HEK293 (cell line): ENCODE measurements around the gene CD109.
"Not testable (repeated sequence)": the region's sequence is repeated elsewhere in the genome, so short reads cannot be mapped to it uniquely, and the experiment has no call there.

Source experiments
- CTCF ChIA-PET: fragments of 350-600 bp; formaldehyde crosslinking; extraction: SDS; loops from one replicate; lab custom pipeline; 2021; ENCODE audit warnings: antibody characterized with exemption; lab: Yijun Ruan, JAX
- POLR2A ChIA-PET: fragments of 300-600 bp; formaldehyde crosslinking; extraction: SDS; loops from one replicate; lab custom pipeline; 2020; ENCODE audit warnings: antibody characterized with exemption, inconsistent platforms; lab: Yijun Ruan, JAX
- H3K27ac ChIP-seq: fragments of 200-500 bp; sonication (Bioruptor generic); 2 replicates; pipeline ENCODE4 v1.5.1; 2014; ENCODE audit warnings: low read depth, low read length, control low read depth, inconsistent platforms; ENCODE audit errors: extremely low read depth
- H3K36me3 ChIP-seq, 2 experiments: fragments of 200-500 bp in 1 of 2; sonication (Bioruptor generic) in 1 of 2; 1 replicate in 1 of 2; 2 replicates in 1 of 2; pipeline ENCODE4 v1.5.1; 2014 to 2017; ENCODE audit warnings: inconsistent platforms in 2 of 2, low read length in 2 of 2; ENCODE audit not compliant: control insufficient read depth in 2 of 2, insufficient read depth in 1 of 2
- H3K4me1 ChIP-seq: fragments of 200-500 bp; sonication (Bioruptor generic); 2 replicates; pipeline ENCODE4 v1.5.1; 2014; ENCODE audit warnings: mild to moderate bottlenecking, low read length, inconsistent platforms; ENCODE audit not compliant: control insufficient read depth, insufficient read depth
- H3K4me3 ChIP-seq: 2 replicates; pipeline ENCODE4 v1.5.1; 2011; ENCODE audit warnings: low read depth, mild to moderate bottlenecking, control low read depth, low read length, moderate library complexity
- H3K9me3 ChIP-seq: fragments of 200-500 bp; sonication (Bioruptor generic); 2 replicates; pipeline ENCODE4 v1.5.1; 2014; ENCODE audit warnings: low read depth, low read length, inconsistent platforms; ENCODE audit not compliant: control insufficient read depth, insufficient read depth
- HIC1 ChIP-seq: fragments of 450-650 bp; formaldehyde crosslinking; IDR thresholded peaks from 2 replicates; pipeline ENCODE4 v1.5.1; 2016; ENCODE audit warnings: missing biosample characterization, missing genetic modification characterization
- KLF8 ChIP-seq: fragments of 450-650 bp; formaldehyde crosslinking; IDR thresholded peaks from 2 replicates; pipeline ENCODE4 v1.5.1; 2016; ENCODE audit warnings: missing biosample characterization, missing genetic modification characterization
- MYNN ChIP-seq: fragments of 450-650 bp; formaldehyde crosslinking; IDR thresholded peaks from 2 replicates; pipeline ENCODE4 v1.5.1; 2016; ENCODE audit warnings: missing biosample characterization, missing genetic modification characterization, borderline replicate concordance
- PATZ1 ChIP-seq: fragments of 450-650 bp; formaldehyde crosslinking; IDR thresholded peaks from 2 replicates; pipeline ENCODE4 v1.5.1; 2016; ENCODE audit warnings: missing biosample characterization, missing genetic modification characterization
- ZBTB48 ChIP-seq: fragments of 450-650 bp; formaldehyde crosslinking; IDR thresholded peaks from 2 replicates; pipeline ENCODE4 v1.5.1; 2016; ENCODE audit warnings: missing biosample characterization, missing genetic modification characterization
- ZEB2 ChIP-seq: fragments of 450-650 bp; formaldehyde crosslinking; IDR thresholded peaks from 2 replicates; pipeline ENCODE4 v1.5.1; 2016; ENCODE audit warnings: missing biosample characterization, missing genetic modification characterization
- ZFP69B ChIP-seq: fragments of 450-650 bp; formaldehyde crosslinking; IDR thresholded peaks from 2 replicates; pipeline ENCODE4 v1.5.1; 2016; ENCODE audit warnings: missing biosample characterization, missing genetic modification characterization
- ZNF146 ChIP-seq: fragments of 450-650 bp; formaldehyde crosslinking; IDR thresholded peaks from 2 replicates; pipeline ENCODE4 v1.5.1; 2016; ENCODE audit warnings: missing biosample characterization, missing genetic modification characterization
- ZNF184 ChIP-seq: fragments of 450-650 bp; IDR thresholded peaks from 2 replicates; pipeline ENCODE4 v1.5.1; 2018; ENCODE audit warnings: missing biosample characterization, mild to moderate bottlenecking, missing genetic modification characterization
- ZNF2 ChIP-seq: fragments of 450-650 bp; formaldehyde crosslinking; IDR thresholded peaks from 2 replicates; pipeline ENCODE4 v1.5.1; 2016; ENCODE audit warnings: missing biosample characterization, missing genetic modification characterization
- ZNF366 ChIP-seq: fragments of 450-650 bp; formaldehyde crosslinking; conservative IDR thresholded peaks from 2 replicates; pipeline ENCODE4 v1.5.1; 2016; ENCODE audit warnings: missing biosample characterization, missing genetic modification characterization
- ZNF530 ChIP-seq: fragments of 450-650 bp; formaldehyde crosslinking; IDR thresholded peaks from 2 replicates; pipeline ENCODE4 v1.5.1; 2016; ENCODE audit warnings: low read depth, missing biosample characterization, missing genetic modification characterization
- ZNF549 ChIP-seq: fragments of 450-650 bp; IDR thresholded peaks from 2 replicates; pipeline ENCODE4 v1.5.1; 2018; ENCODE audit warnings: missing biosample characterization, missing genetic modification characterization, mild to moderate bottlenecking, inconsistent platforms, moderate library complexity
- ZNF624 ChIP-seq: fragments of 450-650 bp; formaldehyde crosslinking; IDR thresholded peaks from 2 replicates; pipeline ENCODE4 v1.5.1; 2017; ENCODE audit warnings: missing biosample characterization, missing genetic modification characterization
- ZNF664 ChIP-seq: fragments of 450-650 bp; formaldehyde crosslinking; IDR thresholded peaks from 2 replicates; pipeline ENCODE4 v1.5.1; 2016; ENCODE audit warnings: missing biosample characterization, missing genetic modification characterization
- ZNF768 ChIP-seq: fragments of 450-650 bp; formaldehyde crosslinking; IDR thresholded peaks from 2 replicates; pipeline ENCODE4 v1.5.1; 2018; ENCODE audit warnings: missing biosample characterization, mild to moderate bottlenecking, missing genetic modification characterization
- TF ChIP-seq, protein P1 (sequence below): fragments of 450-650 bp; formaldehyde crosslinking; IDR thresholded peaks from 2 replicates; pipeline ENCODE4 v1.5.1; 2016; ENCODE audit warnings: missing biosample characterization, missing genetic modification characterization

CD109 gene

GRCh38 chr6:73805982-73806381 is 110.0 kb downstream of the CD109 start:
- POLR2A ChIA-PET, H3K4me3 ChIP-seq, H3K36me3 ChIP-seq, H3K4me1 ChIP-seq, H3K9me3 ChIP-seq, H3K27ac ChIP-seq: not testable (repeated sequence)
- TF ChIP-seq ZNF146 = peak; percentile 92
- TF ChIP-seq, protein P1, sequence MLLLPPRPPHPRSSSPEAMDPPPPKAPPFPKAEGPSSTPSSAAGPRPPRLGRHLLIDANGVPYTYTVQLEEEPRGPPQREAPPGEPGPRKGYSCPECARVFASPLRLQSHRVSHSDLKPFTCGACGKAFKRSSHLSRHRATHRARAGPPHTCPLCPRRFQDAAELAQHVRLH (tag by site-specific recombination) = 0 out of 2 replicates have a peak, but pooled peaks have one; percentile 35
- TF ChIP-seq, all 188 proteins: peak for 2; not testable (repeated sequence) for 186
- CTCF ChIA-PET = not testable (repeated sequence)

DNA sequence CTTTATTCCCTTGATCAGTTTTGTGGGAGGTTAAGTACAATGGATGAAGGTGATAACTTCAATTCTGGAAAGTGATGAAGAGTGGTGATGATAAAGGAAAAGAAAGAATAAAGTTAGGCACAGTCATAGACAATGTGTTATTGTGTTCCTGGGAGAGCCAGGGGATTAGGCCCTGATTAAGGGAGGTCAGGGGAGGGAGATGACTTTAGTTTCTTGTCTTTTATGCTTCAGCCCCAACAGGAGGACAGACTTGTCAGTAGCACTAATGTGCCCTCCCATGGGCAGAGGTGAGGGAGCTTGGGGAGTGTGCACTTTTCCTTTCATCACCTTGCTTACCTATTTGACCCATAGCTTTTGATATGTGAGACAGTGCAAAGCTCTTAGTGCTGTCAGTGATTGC is 115.7 kb downstream of the CD109 start:
- POLR2A ChIA-PET = no interaction called here

GRCh38 chr6:73817253-73817652 is 121.2 kb downstream of the CD109 start:
- H3K4me3 ChIP-seq = no peak overlapping the region
- POLR2A ChIA-PET = interaction anchor here (1.1 kb wide), 1 partner anchor 12 kb away, joined by 3 read pairs; no protein-coding TSS in a partner anchor
- H3K27ac ChIP-seq = no peak overlapping the region
- H3K36me3 ChIP-seq = no peaks in the 10 kb centered on the region
- CTCF ChIA-PET = interaction anchor here (0.7 to 3.2 kb wide), 2 partner anchors 13 to 85 kb away, joined by 6 to 9 read pairs; no protein-coding TSS in a partner anchor
- no peaks in the 10 kb centered on the region for H3K4me1 ChIP-seq
- TF ChIP-seq ZNF624 (tag by site-specific recombination) (no peak), ZBTB48 (no peak), HIC1 (tag by site-specific recombination) (no peak), ZNF664 (tag by site-specific recombination) (no peak), ZNF530 (tag by site-specific recombination) (no peak), KLF8 (tag by site-specific recombination) (no peak), ZNF549 (tag by site-specific recombination) (no peak), ZFP69B (tag by site-specific recombination) (no peak), PATZ1 (no peak), ZNF366 (tag by site-specific recombination) (no peak), MYNN (tag by site-specific recombination) (no peak), ZNF2 (no peak), ZNF184 (tag by site-specific recombination) (no peak)
- no peaks in the 10 kb centered on the region for H3K9me3 ChIP-seq

More for the DNA sequence above, 115.7 kb downstream of the CD109 start:
- no peak overlapping the region for H3K4me3 ChIP-seq
- CTCF ChIA-PET = interaction anchor here (3.6 kb wide), 1 partner anchor 8 kb away, joined by 20 read pairs; no protein-coding TSS in a partner anchor
- H3K9me3 ChIP-seq = no peaks in the 10 kb centered on the region
- no peaks in the 10 kb centered on the region for H3K4me1 ChIP-seq
- no peak overlapping the region for H3K27ac ChIP-seq
- H3K36me3 ChIP-seq = peaks cover 4 to 13% of the 10 kb centered on the region in 2 experiments; a peak in 2 of 3 replicates
- TF ChIP-seq KLF8 (tag by site-specific recombination) (no peak), ZNF146 (no peak), ZNF768 (tag by site-specific recombination) (no peak), ZEB2 (tag by site-specific recombination) (no peak), ZNF624 (tag by site-specific recombination) (no peak)
